ENCODE measurements around the gene RFX4.

DNA sequence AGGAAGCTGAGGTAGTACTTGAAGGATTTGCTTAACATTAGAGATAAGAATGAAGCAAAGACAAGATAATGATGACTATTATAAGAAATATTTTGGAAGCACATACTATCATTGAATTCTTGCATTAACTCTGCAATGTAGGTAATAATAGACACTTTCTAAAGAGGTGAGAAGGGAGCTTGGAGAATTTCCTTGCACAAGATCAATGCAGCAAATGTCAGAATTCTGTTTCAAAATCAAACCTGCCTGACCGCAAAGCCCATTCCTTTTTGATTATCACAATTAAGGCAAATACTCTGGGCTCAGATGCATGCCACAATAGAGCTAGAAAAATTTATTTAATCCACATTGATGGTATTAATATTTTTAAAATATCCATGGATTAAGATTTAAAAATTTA is 141.3 kb downstream of the RFX4 start:
- TF ChIP-seq, protein P1, sequence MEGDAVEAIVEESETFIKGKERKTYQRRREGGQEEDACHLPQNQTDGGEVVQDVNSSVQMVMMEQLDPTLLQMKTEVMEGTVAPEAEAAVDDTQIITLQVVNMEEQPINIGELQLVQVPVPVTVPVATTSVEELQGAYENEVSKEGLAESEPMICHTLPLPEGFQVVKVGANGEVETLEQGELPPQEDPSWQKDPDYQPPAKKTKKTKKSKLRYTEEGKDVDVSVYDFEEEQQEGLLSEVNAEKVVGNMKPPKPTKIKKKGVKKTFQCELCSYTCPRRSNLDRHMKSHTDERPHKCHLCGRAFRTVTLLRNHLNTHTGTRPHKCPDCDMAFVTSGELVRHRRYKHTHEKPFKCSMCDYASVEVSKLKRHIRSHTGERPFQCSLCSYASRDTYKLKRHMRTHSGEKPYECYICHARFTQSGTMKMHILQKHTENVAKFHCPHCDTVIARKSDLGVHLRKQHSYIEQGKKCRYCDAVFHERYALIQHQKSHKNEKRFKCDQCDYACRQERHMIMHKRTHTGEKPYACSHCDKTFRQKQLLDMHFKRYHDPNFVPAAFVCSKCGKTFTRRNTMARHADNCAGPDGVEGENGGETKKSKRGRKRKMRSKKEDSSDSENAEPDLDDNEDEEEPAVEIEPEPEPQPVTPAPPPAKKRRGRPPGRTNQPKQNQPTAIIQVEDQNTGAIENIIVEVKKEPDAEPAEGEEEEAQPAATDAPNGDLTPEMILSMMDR (IDR thresholded peaks at IDR 0.05) = no peak
- TF ChIP-seq POLR2A (IDR thresholded peaks at IDR 0.05) = no peak

All from esophagus squamous epithelium (tissue), 4 donors.